Sigmoid colon (tissue), 4 donors: ENCODE data around the gene NUP214.

Source experiments
- CTCF ChIP-seq, 4 experiments: fragments of 450-650 bp in 3 of 4; fragments of 200-600 bp in 1 of 4; IDR thresholded peaks; one replicate each; pipeline ENCODE4 v1.5.1; 2016 to 2019; ENCODE audit warnings: antibody characterized with exemption in 4 of 4, mild to moderate bottlenecking in 3 of 4, moderate library complexity in 2 of 4
- EP300 ChIP-seq, 4 donors: sonication (generic); formaldehyde crosslinking; IDR thresholded peaks; one replicate each; pipeline ENCODE4 v1.6.1; 2017; ENCODE audit warnings: antibody characterized with exemption in 4 of 4
- POLR2A ChIP-seq, 2 donors: fragments of 450-650 bp; IDR thresholded peaks; one replicate each; pipeline ENCODE4 v1.6.1; 2016; ENCODE audit warnings: antibody characterized with exemption in 2 of 2, mild to moderate bottlenecking in 2 of 2, moderate library complexity in 2 of 2
- POLR2AphosphoS5 ChIP-seq, 4 donors: sonication (generic); formaldehyde crosslinking; IDR thresholded peaks; one replicate each; pipeline ENCODE4 v1.6.1; 2017; ENCODE audit warnings: antibody characterized with exemption in 4 of 4

DNA sequence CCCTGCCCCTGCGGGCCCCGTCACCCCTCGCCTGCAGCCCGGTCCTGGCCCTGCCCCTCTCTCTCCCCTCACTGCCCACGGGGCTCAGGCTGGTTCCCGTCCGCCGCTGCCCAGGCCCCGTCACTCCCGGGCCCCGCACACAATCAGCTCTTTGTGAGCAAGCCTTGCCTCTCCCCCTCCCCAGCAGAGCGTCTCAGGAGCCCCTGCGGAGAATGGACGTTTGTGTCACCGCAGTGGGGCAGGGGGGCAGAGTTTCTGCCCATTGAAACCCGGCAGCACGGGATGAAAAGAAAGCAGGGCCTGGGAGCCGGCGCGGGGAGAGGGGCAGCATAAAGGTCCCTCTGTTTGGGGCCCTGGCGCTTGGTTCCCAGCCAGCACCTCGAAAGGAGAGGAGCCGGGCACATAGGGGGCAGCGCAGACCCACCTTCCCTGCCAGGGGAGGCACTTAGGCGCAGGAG lies 13.5 kb upstream of the NUP214 start:
- TF ChIP-seq POLR2AphosphoS5 (IDR thresholded peaks at IDR 0.05) (no peak), CTCF (IDR thresholded peaks at IDR 0.05) (no peak), POLR2A (IDR thresholded peaks at IDR 0.05) (no peak), EP300 (IDR thresholded peaks at IDR 0.05) (no peak)
